SK-N-SH treated with all-trans-retinoic acid at 6 μM for 48 hours (cell line): ENCODE results near the gene LAMTOR4.

Source experiments
- ATAC-seq: fragments of 200-7000 bp; cut with Tn5 transposase; 3 replicates; pipeline ENCODE4 v1.9.1; 2020; ENCODE audit warnings: mild to moderate bottlenecking, moderate library complexity
- ARNTL ChIP-seq: fragments of 450-650 bp; formaldehyde crosslinking; IDR thresholded peaks from 2 replicates; pipeline ENCODE4 v1.5.0; 2020; ENCODE audit warnings: low read depth, mild to moderate bottlenecking, moderate library complexity, borderline replicate concordance
- BACH2 ChIP-seq: fragments of 250-450 bp; sonication (Bioruptor Pico); IDR thresholded peaks from 2 replicates; pipeline ENCODE4 v1.9.0; 2021; ENCODE audit warnings: mild to moderate bottlenecking, borderline replicate concordance
- CSDC2 ChIP-seq: fragments of 250-450 bp; sonication (Bioruptor Pico); IDR thresholded peaks from 2 replicates; pipeline ENCODE4 v1.5.0; 2020; ENCODE audit warnings: mild to moderate bottlenecking, moderate library complexity
- ESRRG ChIP-seq: fragments of 250-450 bp; sonication (Bioruptor Pico); IDR thresholded peaks from 2 replicates; pipeline ENCODE4 v1.6.1; 2021; ENCODE audit warnings: mild to moderate bottlenecking
- GLIS3 ChIP-seq: fragments of 250-450 bp; sonication (Bioruptor Pico); IDR thresholded peaks from 2 replicates; pipeline ENCODE4 v1.5.0; 2020; ENCODE audit warnings: mild to moderate bottlenecking, moderate library complexity
- ISL1 ChIP-seq: fragments of 250-450 bp; sonication (Bioruptor Pico); IDR thresholded peaks from 2 replicates; pipeline ENCODE4 v2.1.2; 2022; ENCODE audit warnings: mild to moderate bottlenecking, moderate library complexity
- OSR1 ChIP-seq: fragments of 250-450 bp; sonication (Bioruptor Pico); IDR thresholded peaks from 2 replicates; pipeline ENCODE4 v1.8.0; 2022; ENCODE audit warnings: moderate library complexity, mild to moderate bottlenecking, inconsistent platforms
- PATZ1 ChIP-seq: fragments of 250-450 bp; sonication (Bioruptor Pico); IDR thresholded peaks from 2 replicates; pipeline ENCODE4 v1.8.0; 2020; ENCODE audit warnings: mild to moderate bottlenecking, moderate library complexity, borderline replicate concordance
- POU6F1 ChIP-seq: fragments of 250-450 bp; sonication (Bioruptor Pico); IDR thresholded peaks from 2 replicates; pipeline ENCODE4 v1.8.0; 2021; ENCODE audit warnings: low read depth, mild to moderate bottlenecking, moderate library complexity, borderline replicate concordance
- PPARA ChIP-seq: fragments of 250-450 bp; sonication (Bioruptor Pico); IDR thresholded peaks from 2 replicates; pipeline ENCODE4 v1.5.0; 2020; ENCODE audit warnings: mild to moderate bottlenecking, borderline replicate concordance
- RARB ChIP-seq: fragments of 250-450 bp; sonication (Bioruptor Pico); IDR thresholded peaks from 2 replicates; pipeline ENCODE4 v1.8.0; 2021; ENCODE audit warnings: mild to moderate bottlenecking, moderate library complexity
- SNAI2 ChIP-seq: fragments of 250-450 bp; sonication (Bioruptor Pico); IDR thresholded peaks from 2 replicates; pipeline ENCODE4 v1.5.0; 2020; ENCODE audit warnings: mild to moderate bottlenecking, moderate library complexity
- TCF4 ChIP-seq: fragments of 250-450 bp; sonication (Bioruptor Pico); IDR thresholded peaks from 2 replicates; pipeline ENCODE4 v1.8.0; 2021; ENCODE audit warnings: mild to moderate bottlenecking, moderate library complexity, borderline replicate concordance
- TOX ChIP-seq: fragments of 250-450 bp; sonication (Bioruptor Pico); IDR thresholded peaks from 2 replicates; pipeline ENCODE4 v1.8.0; 2021; ENCODE audit warnings: mild to moderate bottlenecking, moderate library complexity, borderline replicate concordance
- TSHZ2 ChIP-seq: fragments of 250-450 bp; sonication (Bioruptor Pico); IDR thresholded peaks from 2 replicates; pipeline ENCODE4 v1.5.0; 2020; ENCODE audit warnings: mild to moderate bottlenecking, moderate library complexity
- ZC3H10 ChIP-seq: fragments of 250-450 bp; sonication (Bioruptor Pico); IDR thresholded peaks from 2 replicates; pipeline ENCODE4 v1.5.1; 2021; ENCODE audit warnings: mild to moderate bottlenecking, moderate library complexity
- ZFP3 ChIP-seq: fragments of 250-450 bp; sonication (Bioruptor Pico); IDR thresholded peaks from 2 replicates; pipeline ENCODE4 v1.5.0; 2020; ENCODE audit warnings: mild to moderate bottlenecking, moderate library complexity
- ZFP30 ChIP-seq: fragments of 450-650 bp; formaldehyde crosslinking; IDR thresholded peaks from 2 replicates; pipeline ENCODE4 v1.5.0; 2022; ENCODE audit warnings: mild to moderate bottlenecking, moderate library complexity
- ZNF565 ChIP-seq: fragments of 450-650 bp; formaldehyde crosslinking; conservative IDR thresholded peaks from 2 replicates; pipeline ENCODE4 v1.5.0; 2020; ENCODE audit warnings: low read depth, mild to moderate bottlenecking, moderate library complexity
- ZNF70 ChIP-seq: fragments of 450-650 bp; formaldehyde crosslinking; IDR thresholded peaks from 2 replicates; pipeline ENCODE4 v1.5.0; 2020; ENCODE audit warnings: mild to moderate bottlenecking, moderate library complexity
- ZNF8 ChIP-seq: fragments of 450-650 bp; formaldehyde crosslinking; IDR thresholded peaks from 2 replicates; pipeline ENCODE4 v1.5.0; 2020; ENCODE audit warnings: mild to moderate bottlenecking, moderate library complexity
- TF ChIP-seq, protein P1 (sequence below): fragments of 250-450 bp; sonication (Bioruptor Pico); IDR thresholded peaks from 2 replicates; pipeline ENCODE4 v1.5.1; 2021; ENCODE audit warnings: mild to moderate bottlenecking, moderate library complexity
- TF ChIP-seq, protein P2 (sequence below): fragments of 250-450 bp; sonication (Bioruptor Pico); IDR thresholded peaks from 2 replicates; pipeline ENCODE4 v1.5.1; 2020; ENCODE audit warnings: low read depth, mild to moderate bottlenecking, moderate library complexity

LAMTOR4 gene

DNA sequence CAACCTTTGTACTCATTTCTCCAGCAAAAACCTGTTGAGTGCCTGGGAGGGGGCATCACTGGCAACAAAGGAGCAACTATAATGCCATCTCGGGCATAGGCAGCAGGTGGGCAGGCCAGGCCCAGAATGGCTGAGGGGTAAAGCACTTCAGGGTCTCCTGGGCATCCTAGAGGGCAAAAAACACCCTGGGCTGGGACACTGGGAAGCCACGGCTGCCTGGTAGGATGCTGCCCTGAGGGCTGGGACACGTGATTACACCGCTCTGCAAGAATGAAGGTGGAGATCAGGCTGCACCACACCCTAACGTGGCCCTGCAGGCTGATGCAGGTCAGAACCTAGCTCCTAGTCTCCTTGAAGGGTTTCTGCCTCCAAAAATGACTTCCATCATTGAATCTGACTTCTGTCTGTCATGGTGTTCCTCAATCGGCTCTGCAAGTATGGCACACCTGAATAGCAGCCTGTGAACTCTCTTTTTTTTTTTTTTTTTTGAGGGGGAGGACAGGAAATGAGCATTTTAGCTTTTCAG, 14.4 kb downstream of the LAMTOR4 start:
- ATAC-seq, result no peak
- TF ChIP-seq PPARA (CRISPR knock-in tag) (no peak), OSR1 (CRISPR knock-in tag) (no peak)

GRCh38 chr7:100163871-100164270, 15.2 kb downstream of the LAMTOR4 start:
- ATAC-seq, result no peak
- TF ChIP-seq TOX (CRISPR knock-in tag) (no peak), SNAI2 (CRISPR knock-in tag) (no peak), PATZ1 (CRISPR knock-in tag) (no peak), CSDC2 (CRISPR knock-in tag) (no peak), ZNF8 (CRISPR knock-in tag) (no peak), ZNF565 (CRISPR knock-in tag) (no peak), ZNF70 (CRISPR knock-in tag) (no peak), BACH2 (CRISPR knock-in tag) (no peak), TSHZ2 (CRISPR knock-in tag) (no peak), TCF4 (CRISPR knock-in tag) (no peak), ISL1 (CRISPR knock-in tag) (no peak), ZC3H10 (CRISPR knock-in tag) (no peak), PPARA (CRISPR knock-in tag) (no peak), ESRRG (no peak), ZFP30 (CRISPR knock-in tag) (no peak), GLIS3 (CRISPR knock-in tag) (no peak), ARNTL (no peak), POU6F1 (CRISPR knock-in tag) (no peak)
- TF ChIP-seq, protein P1, sequence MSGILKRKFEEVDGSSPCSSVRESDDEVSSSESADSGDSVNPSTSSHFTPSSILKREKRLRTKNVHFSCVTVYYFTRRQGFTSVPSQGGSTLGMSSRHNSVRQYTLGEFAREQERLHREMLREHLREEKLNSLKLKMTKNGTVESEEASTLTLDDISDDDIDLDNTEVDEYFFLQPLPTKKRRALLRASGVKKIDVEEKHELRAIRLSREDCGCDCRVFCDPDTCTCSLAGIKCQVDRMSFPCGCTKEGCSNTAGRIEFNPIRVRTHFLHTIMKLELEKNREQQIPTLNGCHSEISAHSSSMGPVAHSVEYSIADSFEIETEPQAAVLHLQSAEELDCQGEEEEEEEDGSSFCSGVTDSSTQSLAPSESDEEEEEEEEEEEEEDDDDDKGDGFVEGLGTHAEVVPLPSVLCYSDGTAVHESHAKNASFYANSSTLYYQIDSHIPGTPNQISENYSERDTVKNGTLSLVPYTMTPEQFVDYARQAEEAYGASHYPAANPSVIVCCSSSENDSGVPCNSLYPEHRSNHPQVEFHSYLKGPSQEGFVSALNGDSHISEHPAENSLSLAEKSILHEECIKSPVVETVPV, result no peak
- TF ChIP-seq, protein P2, sequence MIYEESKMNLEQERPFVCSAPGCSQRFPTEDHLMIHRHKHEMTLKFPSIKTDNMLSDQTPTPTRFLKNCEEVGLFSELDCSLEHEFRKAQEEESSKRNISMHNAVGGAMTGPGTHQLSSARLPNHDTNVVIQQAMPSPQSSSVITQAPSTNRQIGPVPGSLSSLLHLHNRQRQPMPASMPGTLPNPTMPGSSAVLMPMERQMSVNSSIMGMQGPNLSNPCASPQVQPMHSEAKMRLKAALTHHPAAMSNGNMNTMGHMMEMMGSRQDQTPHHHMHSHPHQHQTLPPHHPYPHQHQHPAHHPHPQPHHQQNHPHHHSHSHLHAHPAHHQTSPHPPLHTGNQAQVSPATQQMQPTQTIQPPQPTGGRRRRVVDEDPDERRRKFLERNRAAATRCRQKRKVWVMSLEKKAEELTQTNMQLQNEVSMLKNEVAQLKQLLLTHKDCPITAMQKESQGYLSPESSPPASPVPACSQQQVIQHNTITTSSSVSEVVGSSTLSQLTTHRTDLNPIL (CRISPR knock-in tag), result no peak
- TF ChIP-seq, all 23 proteins: peak for 0

- no peak for ATAC-seq
- TF ChIP-seq ISL1 (CRISPR knock-in tag) (no peak), ZFP30 (CRISPR knock-in tag) (no peak), TOX (CRISPR knock-in tag) (no peak), ARNTL (no peak), GLIS3 (CRISPR knock-in tag) (no peak), ZNF70 (CRISPR knock-in tag) (no peak), ZC3H10 (CRISPR knock-in tag) (no peak), ZFP3 (no peak), TCF4 (CRISPR knock-in tag) (no peak), RARB (CRISPR knock-in tag) (no peak), PATZ1 (CRISPR knock-in tag) (no peak)
- TF ChIP-seq, protein P2 (CRISPR knock-in tag), result no peak
These were observed 17.7 kb downstream of the LAMTOR4 start for GRCh38 chr7:100166317-100166940.
